ENCODE measurements around the gene LGI4. TPM values are rescaled to one million over a fixed set of nuclear protein-coding genes. Genes with fewer than 3 reads are reported as not detected.

Gene LGI4
- total RNA-seq, 1 experiment from 2014 or later: 3.2 TPM

DNA sequence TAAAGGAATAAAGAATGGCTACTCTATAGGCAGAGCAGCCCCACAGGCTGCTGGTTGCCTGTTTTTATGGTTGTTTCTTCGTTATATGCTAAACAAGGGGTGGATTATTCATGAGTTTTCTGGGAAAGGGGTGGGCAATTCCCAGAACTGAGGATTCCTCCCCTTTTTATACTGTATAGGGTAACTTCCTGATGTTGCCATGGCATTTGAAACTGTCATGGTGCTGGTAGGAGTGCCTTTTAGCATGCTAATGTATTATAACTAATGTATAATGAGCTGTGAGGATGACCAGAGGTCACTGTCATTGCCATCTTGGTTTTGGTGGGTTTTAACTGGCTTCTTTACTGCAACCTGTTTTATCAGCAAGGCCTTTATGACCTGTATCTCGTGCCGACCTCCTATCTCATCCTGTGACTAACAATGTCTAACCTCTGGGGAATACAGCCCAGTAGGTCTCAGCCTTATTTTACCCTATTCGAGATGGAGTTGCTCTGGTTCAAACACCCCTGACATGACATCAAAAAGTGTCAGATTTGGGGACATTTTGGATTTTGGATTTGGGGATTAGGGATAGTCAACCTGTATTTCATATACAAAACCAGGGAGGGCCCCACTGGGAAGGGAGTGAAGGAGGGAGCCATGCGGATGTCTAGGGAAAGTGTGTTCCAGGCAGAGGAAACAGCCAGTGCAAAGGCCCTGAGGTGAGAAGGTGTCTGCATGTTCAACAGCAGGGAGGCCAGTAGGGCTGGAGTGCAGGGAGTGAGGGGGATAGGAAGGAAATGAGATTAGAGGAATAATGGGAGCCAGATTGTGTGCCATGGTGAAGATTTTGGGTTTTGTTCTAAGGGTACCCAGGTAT, 30.6 kb upstream of the LGI4 start:
- Mint-ChIP-seq H3K27ac (no peak overlapping the region), H3K36me3 (ENCODE audit: insufficient read depth in 1 of 3, low read depth in 3 of 3) (peaks cover 77 to 88% (median 80%) of the 10 kb centered on the region in 3 experiments), H3K4me1 (no peaks in the 10 kb centered on the region), H3K9me3 (peaks cover 12 to 26% of the 10 kb centered on the region in 2 experiments), H3K4me3 (no peak overlapping the region), H3K27me3 (ENCODE audit: low read depth) (no peaks in the 10 kb centered on the region)
- Histone ChIP-seq H4K8ac (replicated peaks; ENCODE audit: insufficient read length, low read depth, low read length) (no peak overlapping the region), H3K14ac (ENCODE audit: insufficient read depth, low read length) (no peak overlapping the region), H3K23ac (ENCODE audit: insufficient read length, low read depth, low read length) (no peak overlapping the region), H3K9me3 (ENCODE audit: control insufficient read depth, low read depth, low read length) (peaks cover 7% of the 10 kb centered on the region), H2BK20ac (ENCODE audit: low read depth, low read length, poor library complexity, severe bottlenecking) (no peak overlapping the region), H4K91ac (ENCODE audit: insufficient read length, low read depth, low read length) (no peak overlapping the region), H3K56ac (ENCODE audit: insufficient read length, low read depth, low read length) (no peak overlapping the region), H4K5ac (ENCODE audit: insufficient read length, low read depth, low read length) (no peak overlapping the region), H3K18ac (ENCODE audit: insufficient read length, low read depth, low read length) (no peak overlapping the region), H3K79me2 (ENCODE audit: insufficient read depth, low read length) (no peaks in the 10 kb centered on the region), H3K4ac (ENCODE audit: low read depth, low read length) (no peak overlapping the region), H3K4me1 (ENCODE audit: insufficient read depth, low read length) (no peaks in the 10 kb centered on the region), H4K20me1 (ENCODE audit: control insufficient read depth, insufficient read depth, insufficient read length) (peaks cover 3% of the 10 kb centered on the region), H2AFZ (ENCODE audit: low read length) (no peak overlapping the region), H3K27ac (ENCODE audit: insufficient read length, low read depth, low read length) (no peak overlapping the region), H3K27me3 (ENCODE audit: insufficient read depth, low read length) (no peaks in the 10 kb centered on the region), H3T11ph (ENCODE audit: low read length) (no peak overlapping the region), H3K4me2 (ENCODE audit: insufficient read depth, insufficient read length, low read length) (no peak overlapping the region), H3K23me2 (ENCODE audit: insufficient read length, low read depth, low read length, poor library complexity, severe bottlenecking) (no peaks in the 10 kb centered on the region), H2BK5ac (ENCODE audit: insufficient read length, low read length) (no peak overlapping the region), H2BK120ac (ENCODE audit: low read depth, low read length, poor library complexity, severe bottlenecking) (no peak overlapping the region), H2BK15ac (ENCODE audit: low read depth, low read length) (no peak overlapping the region), H3K79me1 (ENCODE audit: insufficient read depth, low read depth, low read length, poor library complexity, severe bottlenecking) (no peaks in the 10 kb centered on the region), H3K9ac (ENCODE audit: extremely low read depth, insufficient read length, low read length) (no peak overlapping the region), H2AK5ac (ENCODE audit: insufficient read length, low read length) (no peak overlapping the region), H2BK12ac (ENCODE audit: insufficient read length, low read depth, low read length) (no peak overlapping the region)
- TF ChIP-seq, protein P1, sequence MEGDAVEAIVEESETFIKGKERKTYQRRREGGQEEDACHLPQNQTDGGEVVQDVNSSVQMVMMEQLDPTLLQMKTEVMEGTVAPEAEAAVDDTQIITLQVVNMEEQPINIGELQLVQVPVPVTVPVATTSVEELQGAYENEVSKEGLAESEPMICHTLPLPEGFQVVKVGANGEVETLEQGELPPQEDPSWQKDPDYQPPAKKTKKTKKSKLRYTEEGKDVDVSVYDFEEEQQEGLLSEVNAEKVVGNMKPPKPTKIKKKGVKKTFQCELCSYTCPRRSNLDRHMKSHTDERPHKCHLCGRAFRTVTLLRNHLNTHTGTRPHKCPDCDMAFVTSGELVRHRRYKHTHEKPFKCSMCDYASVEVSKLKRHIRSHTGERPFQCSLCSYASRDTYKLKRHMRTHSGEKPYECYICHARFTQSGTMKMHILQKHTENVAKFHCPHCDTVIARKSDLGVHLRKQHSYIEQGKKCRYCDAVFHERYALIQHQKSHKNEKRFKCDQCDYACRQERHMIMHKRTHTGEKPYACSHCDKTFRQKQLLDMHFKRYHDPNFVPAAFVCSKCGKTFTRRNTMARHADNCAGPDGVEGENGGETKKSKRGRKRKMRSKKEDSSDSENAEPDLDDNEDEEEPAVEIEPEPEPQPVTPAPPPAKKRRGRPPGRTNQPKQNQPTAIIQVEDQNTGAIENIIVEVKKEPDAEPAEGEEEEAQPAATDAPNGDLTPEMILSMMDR (conservative IDR thresholded peaks at IDR 0.05): no peak
- WGBS (ENCODE audit: extremely low coverage, insufficient read length, low lambda C conversion rate): no CpG with 5 or more reads among the region's 5 CpGs
- no peak for DNase-seq
